ENCODE data around the gene APOBEC3B. TPM values are rescaled to one million over a fixed set of nuclear protein-coding genes. Genes with fewer than 3 reads are reported as not detected.
"Not testable (repeated sequence)": the region's sequence is repeated elsewhere in the genome, so short reads cannot be mapped to it uniquely, and the experiment has no call there.

APOBEC3B gene
- total RNA-seq, 1 donor from 2014 or later = 0.52 TPM

DNA sequence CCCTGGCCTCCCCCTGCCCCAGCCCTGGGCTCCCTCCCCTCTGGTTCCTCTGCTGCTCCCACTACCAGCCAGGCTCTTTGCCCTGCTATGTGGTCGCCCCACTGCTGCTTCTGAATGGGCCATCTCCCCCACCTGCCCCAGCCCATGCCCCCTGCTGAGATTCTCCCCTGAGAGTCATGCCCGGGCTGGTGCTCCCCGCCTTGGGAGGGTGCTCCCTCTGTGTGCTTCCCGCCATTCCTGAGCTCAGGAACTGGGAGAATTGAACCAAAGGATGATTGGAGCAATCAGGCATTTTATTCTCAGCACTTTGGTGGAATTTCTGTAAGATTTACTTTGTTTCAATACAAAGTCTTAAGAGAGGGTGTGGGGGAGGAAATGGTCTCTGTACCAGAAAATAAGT lies 45.6 kb downstream of the APOBEC3B start:
- Histone ChIP-seq H3K27me3 (no peaks in the 10 kb centered on the region), H3K27ac (no peak overlapping the region), H3K4me3 (no peak overlapping the region), H3K4me1 (no peaks in the 10 kb centered on the region), H3K36me3 (peaks cover 5% of the 10 kb centered on the region), H3K9me3 (no peaks in the 10 kb centered on the region)
- ATAC-seq = no peak
- no peak for DNase-seq
- TF ChIP-seq, protein P1, sequence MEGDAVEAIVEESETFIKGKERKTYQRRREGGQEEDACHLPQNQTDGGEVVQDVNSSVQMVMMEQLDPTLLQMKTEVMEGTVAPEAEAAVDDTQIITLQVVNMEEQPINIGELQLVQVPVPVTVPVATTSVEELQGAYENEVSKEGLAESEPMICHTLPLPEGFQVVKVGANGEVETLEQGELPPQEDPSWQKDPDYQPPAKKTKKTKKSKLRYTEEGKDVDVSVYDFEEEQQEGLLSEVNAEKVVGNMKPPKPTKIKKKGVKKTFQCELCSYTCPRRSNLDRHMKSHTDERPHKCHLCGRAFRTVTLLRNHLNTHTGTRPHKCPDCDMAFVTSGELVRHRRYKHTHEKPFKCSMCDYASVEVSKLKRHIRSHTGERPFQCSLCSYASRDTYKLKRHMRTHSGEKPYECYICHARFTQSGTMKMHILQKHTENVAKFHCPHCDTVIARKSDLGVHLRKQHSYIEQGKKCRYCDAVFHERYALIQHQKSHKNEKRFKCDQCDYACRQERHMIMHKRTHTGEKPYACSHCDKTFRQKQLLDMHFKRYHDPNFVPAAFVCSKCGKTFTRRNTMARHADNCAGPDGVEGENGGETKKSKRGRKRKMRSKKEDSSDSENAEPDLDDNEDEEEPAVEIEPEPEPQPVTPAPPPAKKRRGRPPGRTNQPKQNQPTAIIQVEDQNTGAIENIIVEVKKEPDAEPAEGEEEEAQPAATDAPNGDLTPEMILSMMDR (IDR thresholded peaks at IDR 0.05) = no peak
- intact Hi-C loops (cut with DNase I) = no loop called here

DNA sequence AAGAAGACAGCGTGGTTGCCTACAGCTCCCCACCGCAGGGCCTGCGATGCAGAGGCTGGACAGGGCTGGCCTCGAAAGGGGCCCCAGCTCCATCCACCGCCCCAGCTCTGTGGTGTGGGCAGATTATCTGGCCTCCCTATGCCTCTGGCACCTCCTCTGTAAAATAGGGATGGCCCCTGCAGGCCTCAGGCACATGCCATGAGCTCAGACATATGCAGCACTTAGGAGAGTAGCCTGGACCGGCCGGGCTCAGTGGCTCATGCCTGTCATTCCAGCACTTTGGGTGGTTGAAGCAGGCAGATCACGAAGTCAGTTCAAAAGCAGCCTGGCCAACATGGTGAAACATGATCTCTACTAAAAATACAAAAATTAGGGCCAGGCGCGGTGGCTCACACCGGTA lies 46.1 kb downstream of the APOBEC3B start:
- TF ChIP-seq, protein P1 (IDR thresholded peaks at IDR 0.05) = no peak
- H3K27ac ChIP-seq = no peak overlapping the region
- peaks cover 5% of the 10 kb centered on the region for H3K36me3 ChIP-seq
- ATAC-seq (no peak), DNase-seq (no peak)
- H3K4me3 ChIP-seq = no peak overlapping the region
- no peaks in the 10 kb centered on the region for H3K27me3 ChIP-seq
- no peaks in the 10 kb centered on the region for H3K9me3 ChIP-seq
- intact Hi-C loops (cut with DNase I) = no loop called here
- no peaks in the 10 kb centered on the region for H3K4me1 ChIP-seq

DNA sequence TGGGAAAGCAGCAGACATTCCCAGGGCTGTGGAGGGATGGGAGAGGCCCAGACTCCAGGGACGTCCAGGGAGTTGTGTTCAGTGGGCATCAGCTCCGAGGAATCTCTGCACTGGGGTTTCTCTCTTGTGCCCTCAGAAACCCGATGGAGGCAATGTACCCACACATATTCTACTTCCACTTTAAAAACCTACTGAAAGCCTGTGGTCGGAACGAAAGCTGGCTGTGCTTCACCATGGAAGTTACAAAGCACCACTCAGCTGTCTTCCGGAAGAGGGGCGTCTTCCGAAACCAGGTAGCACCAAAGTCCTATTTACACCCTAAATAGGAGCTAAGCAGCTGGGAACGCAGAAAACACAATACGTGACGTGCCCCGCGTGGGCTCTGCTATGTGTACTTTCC lies 47.1 kb downstream of the APOBEC3B start:
- TF ChIP-seq, protein P1 (IDR thresholded peaks at IDR 0.05) = no peak
- no peak for DNase-seq
- Histone ChIP-seq H3K36me3 (no peaks in the 10 kb centered on the region), H3K4me1 (no peaks in the 10 kb centered on the region), H3K27me3 (no peaks in the 10 kb centered on the region), H3K9me3 (no peaks in the 10 kb centered on the region), H3K27ac (no peak overlapping the region), H3K4me3 (no peak overlapping the region)
- intact Hi-C loops (cut with DNase I) = no loop called here
- no peak for ATAC-seq

DNA sequence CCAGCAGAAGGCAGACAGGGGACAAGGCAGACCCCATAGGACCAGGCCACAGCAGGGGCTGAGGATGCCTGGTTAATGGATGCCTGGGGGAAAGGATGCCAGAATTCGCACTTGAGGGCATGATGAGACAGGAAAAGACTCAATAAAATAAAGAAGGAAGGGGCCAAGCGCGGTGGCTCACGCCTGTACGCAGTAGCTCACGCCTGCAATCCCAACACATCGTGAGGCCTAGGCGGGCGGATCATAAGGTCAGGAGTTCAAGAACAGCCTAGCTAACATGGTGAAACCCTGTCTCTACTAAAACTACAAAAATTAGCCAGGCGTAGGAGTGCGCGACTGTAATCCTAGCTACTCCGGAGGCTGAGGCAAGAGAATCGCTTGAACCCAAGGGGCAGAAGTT lies 48.6 kb downstream of the APOBEC3B start:
- no peak for DNase-seq
- TF ChIP-seq, protein P1 (IDR thresholded peaks at IDR 0.05) = no peak
- intact Hi-C loops (cut with DNase I) = no loop called here
- ATAC-seq = no peak
- H3K27me3 ChIP-seq = no peaks in the 10 kb centered on the region
- no peaks in the 10 kb centered on the region for H3K4me1 ChIP-seq
- H3K36me3 ChIP-seq = no peaks in the 10 kb centered on the region
- H3K9me3 ChIP-seq = no peaks in the 10 kb centered on the region
- no peak overlapping the region for H3K27ac ChIP-seq
- H3K4me3 ChIP-seq = no peak overlapping the region

DNA sequence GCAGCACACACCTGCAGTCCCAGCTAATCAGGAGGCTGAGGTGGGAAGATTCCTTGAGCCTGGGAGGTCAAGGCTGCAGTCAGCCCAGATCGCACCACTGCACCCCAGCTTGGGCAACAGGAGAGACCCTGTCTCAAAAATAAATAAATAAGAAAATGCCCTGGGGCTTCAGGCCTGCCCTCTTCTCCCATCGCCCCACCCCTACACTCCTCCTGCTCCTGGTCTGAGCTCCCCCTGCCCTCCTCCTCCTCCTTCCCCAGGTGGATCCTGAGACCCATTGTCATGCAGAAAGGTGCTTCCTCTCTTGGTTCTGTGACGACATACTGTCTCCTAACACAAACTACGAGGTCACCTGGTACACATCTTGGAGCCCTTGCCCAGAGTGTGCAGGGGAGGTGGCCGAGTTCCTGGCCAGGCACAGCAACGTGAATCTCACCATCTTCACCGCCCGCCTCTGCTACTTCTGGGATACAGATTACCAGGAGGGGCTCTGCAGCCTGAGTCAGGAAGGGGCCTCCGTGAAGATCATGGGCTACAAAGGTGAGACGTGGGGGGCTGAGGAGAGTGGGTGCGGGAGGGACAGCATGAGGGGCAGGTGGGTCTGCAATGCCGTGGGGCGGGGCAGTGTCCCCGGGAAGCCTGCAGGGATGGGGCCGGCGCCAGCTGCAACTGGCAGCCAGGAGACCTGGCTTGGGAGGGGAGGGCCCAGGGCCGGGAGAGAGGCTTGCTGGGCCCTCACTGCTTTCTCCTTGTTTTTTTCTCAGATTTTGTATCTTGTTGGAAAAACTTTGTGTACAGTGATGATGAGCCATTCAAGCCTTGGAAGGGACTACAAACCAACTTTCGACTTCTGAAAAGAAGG lies 49.5 kb downstream of the APOBEC3B start:
- ATAC-seq; H3K27me3 ChIP-seq; DNase-seq; H3K4me3 ChIP-seq; H3K27ac ChIP-seq; H3K4me1 ChIP-seq; H3K9me3 ChIP-seq; H3K36me3 ChIP-seq; intact Hi-C loops (cut with DNase I): not testable (repeated sequence)

DNA sequence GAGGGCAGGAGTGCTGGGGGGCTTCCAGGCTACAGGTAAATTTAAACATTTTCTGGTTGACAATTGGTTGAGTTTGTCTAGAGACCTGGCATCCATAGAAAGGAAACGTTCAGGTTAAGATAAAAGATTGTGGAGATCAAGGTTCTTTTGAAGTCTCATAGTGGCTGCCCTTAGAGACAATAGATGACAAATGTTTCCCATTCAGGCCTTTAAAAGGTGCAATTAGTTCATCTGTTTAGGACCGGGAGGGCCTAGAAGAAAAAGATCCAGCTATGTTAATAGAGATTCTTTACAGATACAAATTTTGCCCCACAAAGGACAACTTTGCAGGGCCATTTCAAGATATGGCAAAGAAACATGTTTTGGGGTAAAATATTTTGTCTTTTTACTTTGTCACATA lies 54.9 kb downstream of the APOBEC3B start:
- intact Hi-C loops (cut with DNase I); DNase-seq; H3K4me1 ChIP-seq; H3K36me3 ChIP-seq; H3K27me3 ChIP-seq; H3K9me3 ChIP-seq; H3K27ac ChIP-seq; H3K4me3 ChIP-seq; ATAC-seq: not testable (repeated sequence)
